Thoracic aorta (tissue), 2 donors: ENCODE results near the gene NRG2. TPM values are rescaled to one million over a fixed set of nuclear protein-coding genes. Genes with fewer than 3 reads are reported as not detected.

ENCODE experiments used
- ATAC-seq: fragments of 150-250 bp; one replicate; pipeline ENCODE4 v1.8.0; 2017; ENCODE audit warnings: low read depth; ENCODE audit not compliant: insufficient number of reproducible peaks, low FRiP score
- DNase-seq: peaks from one replicate; pipeline ENCODE4 v3.0.0-alpha.2; 2020; ENCODE audit warnings: low spot score
- H3K27ac ChIP-seq, 2 donors: fragments of 200-600 bp; sonication (generic); 1 replicate in 1 of 2; 2 replicates in 1 of 2; pipeline ENCODE4 v1.5.1; 2016; ENCODE audit warnings: mild to moderate bottlenecking in 2 of 2, moderate library complexity in 2 of 2
- H3K27me3 ChIP-seq: fragments of 200-600 bp; sonication (generic); replicated peaks from 2 replicates; pipeline ENCODE4 v1.6.0; 2016; ENCODE audit warnings: mild to moderate bottlenecking; ENCODE audit not compliant: insufficient read depth
- H3K36me3 ChIP-seq: fragments of 200-600 bp; sonication (generic); one replicate; pipeline ENCODE4 v1.5.1; 2016
- H3K4me1 ChIP-seq, 2 donors: fragments of 200-600 bp; sonication (generic); 1 replicate in 1 of 2; 2 replicates in 1 of 2; pipeline versions ENCODE4 v1.5.1 to v1.6.0; 2016; ENCODE audit warnings: low read depth in 2 of 2, mild to moderate bottlenecking in 1 of 2; ENCODE audit not compliant: control insufficient read depth in 1 of 2
- H3K4me3 ChIP-seq: fragments of 200-600 bp; sonication (generic); 2 replicates; pipeline ENCODE4 v1.5.1; 2016; ENCODE audit warnings: mild to moderate bottlenecking
- H3K9me3 ChIP-seq: fragments of 200-600 bp; sonication (generic); 2 replicates; pipeline ENCODE4 v1.5.1; 2016
- CTCF ChIP-seq: fragments of 200-600 bp; sonication (generic); IDR thresholded peaks from one replicate; pipeline ENCODE4 v1.5.1; 2019; ENCODE audit warnings: antibody characterized with exemption
- total RNA-seq, 2 donors: library from RNA; depleted of rRNA; stranded (reverse); fragments of >200 nt; gene quantifications; one replicate each; pipeline versions ENCODE4 v1.1.0 to v1.2.3, GENCODE V29; 2016

NRG2 gene
- total RNA-seq, 2 donors from 2014 or later = 2.3 to 6.9 TPM

- Histone ChIP-seq H3K27me3 (no peaks in the 10 kb centered on the region), H3K4me3 (no peak overlapping the region), H3K4me1 (no peaks in the 10 kb centered on the region), H3K9me3 (no peaks in the 10 kb centered on the region), H3K27ac (no peak overlapping the region), H3K36me3 (no peaks in the 10 kb centered on the region)
- ATAC-seq (no peak), DNase-seq (no peak)
- TF ChIP-seq CTCF = no peak
These were observed 219.2 kb downstream of the NRG2 start for GRCh38 chr5:139823757-139824355.

DNA sequence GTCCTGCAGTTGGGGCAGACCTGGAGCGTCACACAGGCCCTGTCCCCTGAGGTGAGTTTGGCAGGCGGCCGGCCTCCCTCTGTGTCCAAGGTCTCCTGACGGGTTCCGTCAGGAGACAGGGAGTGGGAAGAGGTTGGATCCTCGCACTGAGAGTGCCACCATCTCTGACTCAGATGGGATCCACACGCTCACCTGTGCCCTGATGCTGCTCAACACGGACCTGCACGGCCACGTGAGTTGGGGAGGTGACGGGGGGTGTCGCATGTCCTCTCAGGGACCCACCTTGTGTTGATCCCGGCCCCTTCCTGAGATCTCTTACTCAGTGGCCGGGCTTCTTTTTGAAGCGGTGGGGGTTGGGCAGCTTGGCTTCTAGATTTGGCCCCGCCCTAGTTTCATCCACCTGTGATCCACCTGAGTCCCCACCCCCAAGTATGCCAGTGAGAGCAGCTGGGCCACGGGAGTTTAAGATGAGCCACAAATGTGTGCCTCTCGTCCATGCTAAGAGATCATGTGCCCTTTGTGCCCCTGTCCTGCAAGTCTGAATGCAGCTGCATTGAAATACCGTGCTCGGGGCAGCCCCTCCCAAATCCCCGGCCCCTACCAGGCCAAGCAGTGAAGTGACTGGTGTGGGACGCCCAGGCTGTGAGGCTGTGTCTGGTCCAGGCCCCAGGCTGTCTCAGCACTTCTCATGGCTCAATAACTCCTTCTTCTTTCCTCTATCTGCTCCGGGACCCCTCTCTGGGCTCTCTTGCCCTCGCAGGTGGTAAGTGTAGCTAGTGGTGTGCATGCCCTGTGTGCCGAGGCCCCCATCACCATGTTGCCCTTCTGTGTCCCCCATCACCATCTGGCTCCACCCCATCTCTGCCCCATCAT is 220.3 kb downstream of the NRG2 start:
- ATAC-seq (no peak), DNase-seq (no peak)
- no peaks in the 10 kb centered on the region for H3K36me3 ChIP-seq
- no peak for TF ChIP-seq CTCF
- no peak overlapping the region for H3K27ac ChIP-seq
- no peaks in the 10 kb centered on the region for H3K27me3 ChIP-seq
- no peak overlapping the region for H3K4me3 ChIP-seq
- H3K4me1 ChIP-seq = no peaks in the 10 kb centered on the region
- no peaks in the 10 kb centered on the region for H3K9me3 ChIP-seq

DNA sequence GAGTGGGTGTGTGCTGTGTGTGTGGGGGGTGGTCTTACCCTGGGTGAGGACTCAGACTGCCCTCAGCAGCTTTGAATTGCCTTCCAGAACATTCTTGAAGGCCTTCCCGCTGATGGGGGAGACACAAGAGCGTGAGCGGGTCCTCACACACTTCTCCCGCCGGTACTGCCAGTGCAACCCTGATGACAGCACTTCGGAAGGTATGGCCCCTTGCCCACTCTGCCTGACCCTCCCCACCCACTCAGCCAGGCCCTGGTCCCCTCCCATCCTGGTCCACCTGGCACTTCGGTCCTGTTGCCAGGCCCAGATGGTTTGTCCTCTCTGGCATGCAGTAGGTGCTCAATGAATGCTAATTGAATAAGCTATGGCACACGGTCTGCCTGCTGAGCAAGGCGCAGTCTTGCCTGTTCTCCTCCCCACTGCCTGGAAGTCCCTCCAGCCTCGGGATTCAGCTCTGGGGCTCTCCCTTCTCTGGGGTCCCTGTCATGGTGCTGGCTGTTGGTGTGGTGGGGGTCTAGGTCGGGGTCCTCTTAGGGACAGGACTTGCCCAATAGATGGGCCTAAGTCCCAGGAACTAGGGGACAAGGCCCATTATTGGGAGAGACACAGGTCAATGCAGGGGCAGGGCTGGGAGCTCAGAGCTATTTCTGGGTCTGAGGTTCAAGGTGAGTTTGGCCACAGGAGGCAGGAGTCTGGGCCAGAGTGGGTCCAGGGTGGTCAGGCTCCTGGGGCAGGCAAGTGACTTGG is 221.1 kb downstream of the NRG2 start:
- DNase-seq (no peak), ATAC-seq (no peak)
- H3K9me3 ChIP-seq = no peaks in the 10 kb centered on the region
- no peak overlapping the region for H3K4me3 ChIP-seq
- H3K4me1 ChIP-seq = no peaks in the 10 kb centered on the region
- TF ChIP-seq CTCF = no peak
- H3K27me3 ChIP-seq = no peaks in the 10 kb centered on the region
- H3K27ac ChIP-seq = no peak overlapping the region
- H3K36me3 ChIP-seq = no peaks in the 10 kb centered on the region

DNA sequence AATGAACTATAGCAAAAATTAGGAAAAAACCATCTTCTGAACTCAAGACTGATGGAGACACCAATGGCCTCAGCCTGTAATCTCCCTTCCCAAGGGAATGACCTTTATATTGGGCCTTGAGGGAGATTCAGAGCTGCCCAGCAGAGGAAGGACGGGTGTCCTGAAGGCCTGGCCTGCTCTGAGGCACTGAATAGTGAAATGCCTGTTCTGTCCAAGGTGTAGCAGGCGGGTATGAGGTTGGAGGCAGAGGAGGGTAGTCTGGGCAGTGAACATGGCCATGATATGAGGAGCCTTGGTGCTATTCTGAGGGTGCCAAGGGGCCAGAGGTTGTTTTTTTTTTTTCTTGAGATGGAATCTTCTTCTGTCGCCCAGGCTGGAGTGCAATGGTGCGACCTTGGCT is 222.5 kb downstream of the NRG2 start:
- Histone ChIP-seq H3K36me3 (no peaks in the 10 kb centered on the region), H3K9me3 (no peaks in the 10 kb centered on the region), H3K4me1 (no peaks in the 10 kb centered on the region), H3K4me3 (no peak overlapping the region), H3K27ac (no peak overlapping the region), H3K27me3 (no peaks in the 10 kb centered on the region)
- ATAC-seq = no peak
- no peak for DNase-seq
- no peak for TF ChIP-seq CTCF

GRCh38 chr5:139820130-139820529 is 223.0 kb downstream of the NRG2 start:
- DNase-seq = no peak
- Histone ChIP-seq H3K4me3 (no peak overlapping the region), H3K4me1 (no peaks in the 10 kb centered on the region), H3K36me3 (no peaks in the 10 kb centered on the region), H3K27ac (no peak overlapping the region), H3K27me3 (no peaks in the 10 kb centered on the region), H3K9me3 (no peaks in the 10 kb centered on the region)
- TF ChIP-seq CTCF = no peak
- ATAC-seq = no peak
